HepG2 (cell line): ENCODE measurements around the gene CLRN3.

Experiments used
- CHD2 ChIP-seq: IDR thresholded peaks from 2 replicates; pipeline ENCODE4 v1.6.1; 2011; ENCODE audit warnings: low read depth, low read length, improper control_type of control experiment
- HDAC2 ChIP-seq: sonication (generic); formaldehyde crosslinking; IDR thresholded peaks from 2 replicates; pipeline ENCODE4 v1.4.0; 2020; ENCODE audit warnings: missing genetic modification reagents
- RAD21 ChIP-seq: fragments of 450-650 bp; formaldehyde crosslinking; IDR thresholded peaks from 2 replicates; pipeline ENCODE4 v1.5.0; 2020; ENCODE audit warnings: mild to moderate bottlenecking
- SOX6 ChIP-seq, 2 experiments: fragments of 450-650 bp in 1 of 2; sonication (generic) in 1 of 2; formaldehyde crosslinking in 1 of 2; IDR thresholded peaks; 2 replicates each; pipeline versions ENCODE4 v1.4.0 to v1.6.1; 2017 to 2020; ENCODE audit warnings: antibody characterized with exemption in 1 of 2, mild to moderate bottlenecking in 1 of 2, missing genetic modification reagents in 1 of 2
- ZNF563 ChIP-seq: sonication (generic); formaldehyde crosslinking; IDR thresholded peaks from 2 replicates; pipeline ENCODE4 v1.8.0; 2022; ENCODE audit warnings: mild to moderate bottlenecking, moderate library complexity, missing genetic modification reagents
- TF ChIP-seq, protein P1 (sequence below): sonication (generic); formaldehyde crosslinking; IDR thresholded peaks from 2 replicates; pipeline ENCODE4 v1.4.0; 2020; ENCODE audit warnings: mild to moderate bottlenecking, missing genetic modification reagents, borderline replicate concordance
- TF ChIP-seq, protein P2 (sequence below): sonication (generic); formaldehyde crosslinking; IDR thresholded peaks from 2 replicates; pipeline ENCODE4 v1.4.0; 2020; ENCODE audit warnings: low read depth, missing genetic modification reagents
- TF ChIP-seq, protein P3 (sequence below): sonication (generic); formaldehyde crosslinking; IDR thresholded peaks from 2 replicates; pipeline ENCODE4 v1.5.0; 2020; ENCODE audit warnings: mild to moderate bottlenecking, missing genetic modification reagents, moderate library complexity

DNA sequence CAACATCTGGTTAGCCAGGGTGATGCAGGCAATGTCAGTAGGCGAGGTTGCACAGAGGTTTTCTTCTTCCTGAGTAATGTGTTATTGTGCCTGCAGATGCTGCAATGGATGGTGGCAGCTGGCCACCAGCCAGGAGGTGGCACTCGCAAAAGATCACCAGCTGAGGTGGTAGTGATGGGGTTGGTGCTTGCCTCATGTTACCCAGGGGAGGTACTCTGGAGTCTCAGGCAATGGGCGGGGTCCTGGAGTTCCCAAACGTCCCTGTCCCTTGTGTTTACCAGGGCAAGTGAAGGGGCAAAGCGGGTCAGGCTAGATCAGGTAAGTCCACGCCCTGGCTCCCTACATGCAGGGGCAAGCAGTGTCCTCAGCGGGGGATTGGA, 21.1 kb downstream of the CLRN3 start:
- TF ChIP-seq, protein P1, sequence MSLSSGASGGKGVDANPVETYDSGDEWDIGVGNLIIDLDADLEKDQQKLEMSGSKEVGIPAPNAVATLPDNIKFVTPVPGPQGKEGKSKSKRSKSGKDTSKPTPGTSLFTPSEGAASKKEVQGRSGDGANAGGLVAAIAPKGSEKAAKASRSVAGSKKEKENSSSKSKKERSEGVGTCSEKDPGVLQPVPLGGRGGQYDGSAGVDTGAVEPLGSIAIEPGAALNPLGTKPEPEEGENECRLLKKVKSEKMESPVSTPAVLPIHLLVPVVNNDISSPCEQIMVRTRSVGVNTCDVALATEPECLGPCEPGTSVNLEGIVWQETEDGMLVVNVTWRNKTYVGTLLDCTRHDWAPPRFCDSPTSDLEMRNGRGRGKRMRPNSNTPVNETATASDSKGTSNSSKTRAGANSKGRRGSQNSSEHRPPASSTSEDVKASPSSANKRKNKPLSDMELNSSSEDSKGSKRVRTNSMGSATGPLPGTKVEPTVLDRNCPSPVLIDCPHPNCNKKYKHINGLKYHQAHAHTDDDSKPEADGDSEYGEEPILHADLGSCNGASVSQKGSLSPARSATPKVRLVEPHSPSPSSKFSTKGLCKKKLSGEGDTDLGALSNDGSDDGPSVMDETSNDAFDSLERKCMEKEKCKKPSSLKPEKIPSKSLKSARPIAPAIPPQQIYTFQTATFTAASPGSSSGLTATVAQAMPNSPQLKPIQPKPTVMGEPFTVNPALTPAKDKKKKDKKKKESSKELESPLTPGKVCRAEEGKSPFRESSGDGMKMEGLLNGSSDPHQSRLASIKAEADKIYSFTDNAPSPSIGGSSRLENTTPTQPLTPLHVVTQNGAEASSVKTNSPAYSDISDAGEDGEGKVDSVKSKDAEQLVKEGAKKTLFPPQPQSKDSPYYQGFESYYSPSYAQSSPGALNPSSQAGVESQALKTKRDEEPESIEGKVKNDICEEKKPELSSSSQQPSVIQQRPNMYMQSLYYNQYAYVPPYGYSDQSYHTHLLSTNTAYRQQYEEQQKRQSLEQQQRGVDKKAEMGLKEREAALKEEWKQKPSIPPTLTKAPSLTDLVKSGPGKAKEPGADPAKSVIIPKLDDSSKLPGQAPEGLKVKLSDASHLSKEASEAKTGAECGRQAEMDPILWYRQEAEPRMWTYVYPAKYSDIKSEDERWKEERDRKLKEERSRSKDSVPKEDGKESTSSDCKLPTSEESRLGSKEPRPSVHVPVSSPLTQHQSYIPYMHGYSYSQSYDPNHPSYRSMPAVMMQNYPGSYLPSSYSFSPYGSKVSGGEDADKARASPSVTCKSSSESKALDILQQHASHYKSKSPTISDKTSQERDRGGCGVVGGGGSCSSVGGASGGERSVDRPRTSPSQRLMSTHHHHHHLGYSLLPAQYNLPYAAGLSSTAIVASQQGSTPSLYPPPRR, result no peak
- no peak for TF ChIP-seq CHD2
- no peak for TF ChIP-seq ZNF563 (CRISPR knock-in tag)
- TF ChIP-seq, protein P2, sequence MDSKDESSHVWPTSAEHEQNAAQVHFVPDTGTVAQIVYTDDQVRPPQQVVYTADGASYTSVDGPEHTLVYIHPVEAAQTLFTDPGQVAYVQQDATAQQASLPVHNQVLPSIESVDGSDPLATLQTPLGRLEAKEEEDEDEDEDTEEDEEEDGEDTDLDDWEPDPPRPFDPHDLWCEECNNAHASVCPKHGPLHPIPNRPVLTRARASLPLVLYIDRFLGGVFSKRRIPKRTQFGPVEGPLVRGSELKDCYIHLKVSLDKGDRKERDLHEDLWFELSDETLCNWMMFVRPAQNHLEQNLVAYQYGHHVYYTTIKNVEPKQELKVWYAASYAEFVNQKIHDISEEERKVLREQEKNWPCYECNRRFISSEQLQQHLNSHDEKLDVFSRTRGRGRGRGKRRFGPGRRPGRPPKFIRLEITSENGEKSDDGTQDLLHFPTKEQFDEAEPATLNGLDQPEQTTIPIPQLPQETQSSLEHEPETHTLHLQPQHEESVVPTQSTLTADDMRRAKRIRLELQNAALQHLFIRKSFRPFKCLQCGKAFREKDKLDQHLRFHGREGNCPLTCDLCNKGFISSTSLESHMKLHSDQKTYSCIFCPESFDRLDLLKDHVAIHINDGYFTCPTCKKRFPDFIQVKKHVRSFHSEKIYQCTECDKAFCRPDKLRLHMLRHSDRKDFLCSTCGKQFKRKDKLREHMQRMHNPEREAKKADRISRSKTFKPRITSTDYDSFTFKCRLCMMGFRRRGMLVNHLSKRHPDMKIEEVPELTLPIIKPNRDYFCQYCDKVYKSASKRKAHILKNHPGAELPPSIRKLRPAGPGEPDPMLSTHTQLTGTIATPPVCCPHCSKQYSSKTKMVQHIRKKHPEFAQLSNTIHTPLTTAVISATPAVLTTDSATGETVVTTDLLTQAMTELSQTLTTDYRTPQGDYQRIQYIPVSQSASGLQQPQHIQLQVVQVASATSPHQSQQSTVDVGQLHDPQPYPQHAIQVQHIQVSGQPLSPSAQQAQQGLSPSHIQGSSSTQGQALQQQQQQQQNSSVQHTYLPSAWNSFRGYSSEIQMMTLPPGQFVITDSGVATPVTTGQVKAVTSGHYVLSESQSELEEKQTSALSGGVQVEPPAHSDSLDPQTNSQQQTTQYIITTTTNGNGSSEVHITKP (CRISPR knock-in tag), result no peak
- TF ChIP-seq, protein P3, sequence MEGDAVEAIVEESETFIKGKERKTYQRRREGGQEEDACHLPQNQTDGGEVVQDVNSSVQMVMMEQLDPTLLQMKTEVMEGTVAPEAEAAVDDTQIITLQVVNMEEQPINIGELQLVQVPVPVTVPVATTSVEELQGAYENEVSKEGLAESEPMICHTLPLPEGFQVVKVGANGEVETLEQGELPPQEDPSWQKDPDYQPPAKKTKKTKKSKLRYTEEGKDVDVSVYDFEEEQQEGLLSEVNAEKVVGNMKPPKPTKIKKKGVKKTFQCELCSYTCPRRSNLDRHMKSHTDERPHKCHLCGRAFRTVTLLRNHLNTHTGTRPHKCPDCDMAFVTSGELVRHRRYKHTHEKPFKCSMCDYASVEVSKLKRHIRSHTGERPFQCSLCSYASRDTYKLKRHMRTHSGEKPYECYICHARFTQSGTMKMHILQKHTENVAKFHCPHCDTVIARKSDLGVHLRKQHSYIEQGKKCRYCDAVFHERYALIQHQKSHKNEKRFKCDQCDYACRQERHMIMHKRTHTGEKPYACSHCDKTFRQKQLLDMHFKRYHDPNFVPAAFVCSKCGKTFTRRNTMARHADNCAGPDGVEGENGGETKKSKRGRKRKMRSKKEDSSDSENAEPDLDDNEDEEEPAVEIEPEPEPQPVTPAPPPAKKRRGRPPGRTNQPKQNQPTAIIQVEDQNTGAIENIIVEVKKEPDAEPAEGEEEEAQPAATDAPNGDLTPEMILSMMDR (CRISPR knock-in tag), result no peak
- no peak for TF ChIP-seq SOX6 (IDR thresholded peaks at IDR 0.05)
- TF ChIP-seq SOX6 (CRISPR knock-in tag; IDR thresholded peaks at IDR 0.05), result no peak
- TF ChIP-seq RAD21 (CRISPR knock-in tag), result no peak
- TF ChIP-seq HDAC2 (CRISPR knock-in tag), result no peak
